ENCODE data around the gene F7. TPM values are rescaled to one million over a fixed set of nuclear protein-coding genes. Genes with fewer than 3 reads are reported as not detected.

F7 gene
- total RNA-seq, 1 donor from 2014 or later, result 3.6 TPM

- DNase-seq (ENCODE audit: low spot score), result no peak
Measured at GRCh38 chr13:113117911-113118260, 12.3 kb downstream of the F7 start.

DNA sequence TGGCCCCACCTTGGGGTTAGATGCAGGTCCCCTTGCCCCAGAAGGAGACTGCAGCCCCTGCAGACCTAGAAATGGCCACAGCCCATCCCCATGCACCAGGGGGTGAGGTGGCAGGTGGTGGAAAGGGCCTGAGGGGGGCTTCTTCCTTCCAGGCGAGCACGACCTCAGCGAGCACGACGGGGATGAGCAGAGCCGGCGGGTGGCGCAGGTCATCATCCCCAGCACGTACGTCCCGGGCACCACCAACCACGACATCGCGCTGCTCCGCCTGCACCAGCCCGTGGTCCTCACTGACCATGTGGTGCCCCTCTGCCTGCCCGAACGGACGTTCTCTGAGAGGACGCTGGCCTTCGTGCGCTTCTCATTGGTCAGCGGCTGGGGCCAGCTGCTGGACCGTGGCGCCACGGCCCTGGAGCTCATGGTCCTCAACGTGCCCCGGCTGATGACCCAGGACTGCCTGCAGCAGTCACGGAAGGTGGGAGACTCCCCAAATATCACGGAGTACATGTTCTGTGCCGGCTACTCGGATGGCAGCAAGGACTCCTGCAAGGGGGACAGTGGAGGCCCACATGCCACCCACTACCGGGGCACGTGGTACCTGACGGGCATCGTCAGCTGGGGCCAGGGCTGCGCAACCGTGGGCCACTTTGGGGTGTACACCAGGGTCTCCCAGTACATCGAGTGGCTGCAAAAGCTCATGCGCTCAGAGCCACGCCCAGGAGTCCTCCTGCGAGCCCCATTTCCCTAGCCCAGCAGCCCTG lies 12.8 kb downstream of the F7 start:
- DNase-seq (ENCODE audit: low spot score), result no peak

DNA sequence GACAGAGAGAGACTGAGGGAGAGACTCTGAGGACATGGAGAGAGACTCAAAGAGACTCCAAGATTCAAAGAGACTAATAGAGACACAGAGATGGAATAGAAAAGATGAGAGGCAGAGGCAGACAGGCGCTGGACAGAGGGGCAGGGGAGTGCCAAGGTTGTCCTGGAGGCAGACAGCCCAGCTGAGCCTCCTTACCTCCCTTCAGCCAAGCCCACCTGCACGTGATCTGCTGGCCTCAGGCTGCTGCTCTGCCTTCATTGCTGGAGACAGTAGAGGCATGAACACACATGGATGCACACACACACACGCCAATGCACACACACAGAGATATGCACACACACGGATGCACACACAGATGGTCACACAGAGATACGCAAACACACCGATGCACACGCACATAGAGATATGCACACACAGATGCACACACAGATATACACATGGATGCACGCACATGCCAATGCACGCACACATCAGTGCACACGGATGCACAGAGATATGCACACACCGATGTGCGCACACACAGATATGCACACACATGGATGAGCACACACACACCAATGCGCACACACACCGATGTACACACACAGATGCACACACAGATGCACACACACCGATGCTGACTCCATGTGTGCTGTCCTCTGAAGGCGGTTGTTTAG lies 13.7 kb downstream of the F7 start:
- no peak for DNase-seq (ENCODE audit: low spot score)

- DNase-seq (ENCODE audit: low spot score), result no peak
Measured at GRCh38 chr13:113119822-113120189, 14.2 kb downstream of the F7 start.

DNA sequence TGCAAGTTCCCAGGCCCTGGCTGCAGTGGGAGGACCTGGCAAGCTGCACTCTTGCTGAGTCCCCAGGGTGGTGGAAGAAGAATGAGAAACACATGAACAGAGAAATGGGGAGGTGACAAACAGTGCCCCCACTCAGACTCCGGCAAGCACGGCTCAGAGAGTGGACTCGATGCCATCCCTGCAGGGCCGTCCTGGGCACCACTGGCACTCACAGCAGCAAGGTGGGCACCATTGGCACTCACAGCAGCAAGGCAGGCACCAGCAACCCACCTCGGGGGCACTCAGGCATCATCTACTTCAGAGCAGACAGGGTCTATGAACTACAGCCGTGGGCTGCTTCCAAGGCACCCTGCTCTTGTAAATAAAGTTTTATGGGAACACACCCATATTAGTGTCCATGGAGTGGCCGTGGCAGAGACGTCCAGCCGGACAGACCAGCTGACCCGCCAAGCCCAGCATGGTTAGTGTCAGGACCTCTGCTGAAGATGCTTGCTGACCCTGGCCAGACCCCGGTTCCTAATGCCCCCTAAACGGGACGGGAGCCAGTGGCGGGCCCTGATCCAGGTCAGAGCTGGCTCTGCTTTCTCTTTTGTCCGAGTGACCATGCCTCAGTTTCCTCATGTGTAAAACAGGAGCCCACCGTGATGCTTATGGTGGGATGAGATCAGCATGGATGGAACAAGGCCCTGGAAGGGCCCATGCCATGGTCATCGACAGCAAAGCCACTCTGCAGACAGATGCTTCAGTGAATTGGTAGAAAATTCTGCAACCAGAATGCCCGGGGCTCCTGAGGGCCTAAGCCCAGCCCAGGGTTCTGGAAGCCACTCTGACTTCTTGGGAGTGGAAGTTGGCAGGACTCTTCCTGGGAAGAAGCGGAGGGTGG lies 14.9 kb downstream of the F7 start:
- DNase-seq (ENCODE audit: low spot score), result no peak

- DNase-seq (ENCODE audit: low spot score), result no peak
Measured at GRCh38 chr13:113121183-113121927, 15.8 kb downstream of the F7 start.

DNA sequence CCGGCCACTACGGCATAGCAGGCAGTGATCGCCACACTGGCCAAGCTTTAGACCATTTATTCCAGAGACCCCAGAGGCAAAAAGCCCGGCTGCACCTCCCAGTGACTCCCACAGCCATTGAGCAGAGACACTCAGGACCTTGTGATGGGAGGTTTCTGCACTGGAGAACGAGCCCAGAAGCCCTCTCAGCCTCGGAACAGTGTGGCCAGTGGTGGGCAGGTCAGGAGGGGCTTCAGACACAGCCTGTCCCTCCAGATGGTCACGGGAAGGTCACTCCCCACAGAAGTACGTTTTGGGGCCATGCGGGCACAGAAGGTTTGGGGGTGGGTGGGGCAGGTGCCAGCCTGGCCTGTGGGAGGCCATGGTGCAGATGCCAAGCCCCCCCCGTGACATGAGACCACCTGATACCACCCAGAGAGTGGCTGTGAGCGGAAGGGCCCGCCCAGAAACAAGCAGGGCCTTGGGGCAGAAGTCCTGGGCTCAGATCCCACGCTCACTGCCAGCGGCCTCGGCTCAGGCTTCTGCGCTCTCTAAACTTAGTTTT lies 16.4 kb downstream of the F7 start:
- no peak for DNase-seq (ENCODE audit: low spot score)

GRCh38 chr13:113122550-113123225 lies 17.1 kb downstream of the F7 start, which contains the start of gene F10:
F10 (plus strand) TSS chr13:113122799; CDS start chr13:113122856, 57 bp downstream.
- DNase-seq (ENCODE audit: low spot score), result peak; percentile 96

GRCh38 chr13:113123226-113124201 lies 17.9 kb downstream of the F7 start:
- DNase-seq (ENCODE audit: low spot score), result no peak

DNA sequence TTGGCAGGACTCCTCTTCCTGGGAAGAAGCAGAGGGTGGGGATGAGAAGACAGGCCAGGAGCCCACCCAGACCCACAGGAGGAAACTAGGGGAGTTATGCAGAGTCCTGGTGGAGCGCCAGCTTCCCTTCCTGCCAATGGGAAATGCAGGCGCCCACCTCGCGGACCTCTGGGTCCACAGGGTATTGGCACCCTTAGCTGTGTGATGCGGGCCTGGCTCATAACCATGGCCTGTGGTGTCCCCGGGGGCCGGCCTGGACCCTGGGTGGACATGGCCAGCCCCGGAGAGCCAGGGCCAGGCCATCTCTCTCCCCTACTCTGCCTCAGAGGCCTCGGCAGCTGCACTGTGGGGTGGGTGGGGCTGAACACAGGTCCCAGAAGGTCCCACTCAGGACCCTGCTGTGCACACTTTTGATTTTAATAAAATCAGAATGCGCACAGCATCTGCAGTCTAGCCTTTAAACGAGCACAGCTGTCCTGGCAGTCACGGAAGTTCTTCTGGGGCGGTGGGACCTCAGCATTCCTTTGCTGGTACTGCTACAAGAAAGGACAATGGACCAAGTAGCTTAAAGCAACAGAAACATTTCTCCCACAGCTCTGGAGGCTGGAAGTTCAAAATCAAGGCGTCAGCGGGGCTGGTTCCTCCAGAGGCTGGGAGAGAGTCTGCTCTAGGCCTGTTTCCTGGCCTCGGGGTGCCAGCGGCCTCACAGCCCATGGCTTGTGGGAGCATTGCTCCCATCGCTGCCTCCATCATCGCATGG lies 18.8 kb downstream of the F7 start:
- DNase-seq (ENCODE audit: low spot score), result no peak

- no peak for DNase-seq (ENCODE audit: low spot score)
Measured at GRCh38 chr13:113125506-113126264, 20.1 kb downstream of the F7 start.

- no peak for DNase-seq (ENCODE audit: low spot score)
Measured at GRCh38 chr13:113126265-113127150, 20.9 kb downstream of the F7 start.

DNA sequence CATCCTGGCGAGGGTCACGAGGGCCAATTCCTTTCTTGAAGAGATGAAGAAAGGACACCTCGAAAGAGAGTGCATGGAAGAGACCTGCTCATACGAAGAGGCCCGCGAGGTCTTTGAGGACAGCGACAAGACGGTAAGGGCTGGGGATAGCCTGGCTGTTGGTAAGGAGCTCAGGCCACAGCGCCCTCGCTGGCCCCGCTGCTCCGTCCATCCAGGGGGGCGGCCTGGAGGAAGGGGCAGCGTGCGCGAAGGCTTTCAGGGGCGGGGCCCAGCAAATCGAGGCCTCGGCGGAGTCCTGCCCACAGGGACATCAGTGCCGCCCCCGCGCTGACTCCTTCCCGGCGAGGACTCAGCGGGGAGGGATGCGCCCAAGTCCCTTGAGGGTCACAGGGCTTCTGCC lies 23.9 kb downstream of the F7 start:
- DNase-seq (ENCODE audit: low spot score), result no peak

DNA sequence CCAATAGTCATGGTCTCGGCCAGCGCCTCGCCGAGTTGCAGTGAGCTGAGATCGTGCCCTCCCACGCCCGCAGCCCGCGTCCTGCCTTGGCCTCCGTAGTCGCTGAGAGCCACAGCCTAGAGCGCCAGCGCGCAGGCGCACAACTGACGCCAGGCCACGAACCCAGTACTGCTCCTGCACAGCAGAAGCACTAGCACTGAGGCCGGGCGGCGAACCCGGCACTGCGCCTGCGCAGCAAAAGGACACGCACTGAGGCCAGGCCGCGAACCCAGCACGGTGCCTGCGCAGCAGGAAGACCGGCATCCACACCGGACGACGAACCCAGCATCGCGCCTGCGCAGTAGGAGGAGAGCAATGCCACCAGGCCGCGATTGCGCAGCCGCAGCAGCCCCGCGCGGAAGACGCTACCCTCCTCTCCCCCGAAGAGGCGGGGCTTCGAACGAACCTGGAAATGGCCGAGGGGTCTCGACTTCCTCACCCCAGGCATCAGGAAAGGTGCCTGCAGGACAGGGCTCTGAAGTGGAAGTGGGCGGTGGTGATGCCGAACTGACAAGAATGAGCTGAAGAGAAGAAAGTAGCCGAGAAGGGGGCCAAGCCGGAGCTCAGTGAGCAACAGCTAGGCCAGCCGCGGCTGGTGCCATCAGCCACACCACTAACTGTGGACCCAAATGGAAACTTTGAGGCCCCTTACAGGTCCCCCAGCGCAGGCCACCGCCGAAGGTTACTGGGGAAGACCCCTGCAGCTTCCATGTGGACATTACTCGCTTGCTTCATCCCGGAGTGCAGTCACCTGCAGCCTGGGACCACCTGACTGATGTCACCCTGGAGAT lies 24.5 kb downstream of the F7 start:
- peak; percentile 27 for DNase-seq (ENCODE audit: low spot score)

GRCh38 chr13:113135281-113135760 lies 29.7 kb downstream of the F7 start:
- DNase-seq (ENCODE audit: low spot score), result no peak
